ENCODE data around the gene JARID2.

DNA sequence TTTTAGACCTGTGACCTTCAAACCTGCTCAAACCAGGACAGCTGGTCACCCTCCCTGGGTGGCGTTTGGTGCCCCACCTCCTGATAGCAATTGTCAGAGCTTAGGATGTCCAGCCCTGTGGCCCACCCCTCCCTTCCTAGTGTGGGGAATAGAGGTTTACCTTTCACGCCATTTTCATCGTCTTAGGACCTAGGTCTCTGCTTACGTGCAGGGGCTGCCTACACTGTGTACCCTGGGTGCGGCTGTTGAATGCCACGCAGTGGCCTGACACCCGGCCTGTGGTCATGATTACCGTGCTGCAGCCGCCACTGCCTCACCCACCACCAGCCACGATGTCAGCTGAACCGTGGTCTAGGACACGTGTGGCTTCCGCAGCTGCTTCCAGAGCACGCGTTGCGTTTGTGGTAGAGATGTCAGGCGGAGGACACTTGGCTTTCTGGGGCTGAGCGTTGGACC lies 259.6 kb downstream of the JARID2 start:
- TF ChIP-seq, protein P1, sequence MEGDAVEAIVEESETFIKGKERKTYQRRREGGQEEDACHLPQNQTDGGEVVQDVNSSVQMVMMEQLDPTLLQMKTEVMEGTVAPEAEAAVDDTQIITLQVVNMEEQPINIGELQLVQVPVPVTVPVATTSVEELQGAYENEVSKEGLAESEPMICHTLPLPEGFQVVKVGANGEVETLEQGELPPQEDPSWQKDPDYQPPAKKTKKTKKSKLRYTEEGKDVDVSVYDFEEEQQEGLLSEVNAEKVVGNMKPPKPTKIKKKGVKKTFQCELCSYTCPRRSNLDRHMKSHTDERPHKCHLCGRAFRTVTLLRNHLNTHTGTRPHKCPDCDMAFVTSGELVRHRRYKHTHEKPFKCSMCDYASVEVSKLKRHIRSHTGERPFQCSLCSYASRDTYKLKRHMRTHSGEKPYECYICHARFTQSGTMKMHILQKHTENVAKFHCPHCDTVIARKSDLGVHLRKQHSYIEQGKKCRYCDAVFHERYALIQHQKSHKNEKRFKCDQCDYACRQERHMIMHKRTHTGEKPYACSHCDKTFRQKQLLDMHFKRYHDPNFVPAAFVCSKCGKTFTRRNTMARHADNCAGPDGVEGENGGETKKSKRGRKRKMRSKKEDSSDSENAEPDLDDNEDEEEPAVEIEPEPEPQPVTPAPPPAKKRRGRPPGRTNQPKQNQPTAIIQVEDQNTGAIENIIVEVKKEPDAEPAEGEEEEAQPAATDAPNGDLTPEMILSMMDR (IDR thresholded peaks at IDR 0.05) = no peak
- no peak for TF ChIP-seq POLR2A (IDR thresholded peaks at IDR 0.05)
